K562 (cell line): ENCODE data around the gene NRCAM.

Experiments
- FOXK2 ChIP-seq, 2 experiments: fragments of 450-650 bp; IDR thresholded peaks in 1 of 2; conservative IDR thresholded peaks in 1 of 2; 2 replicates each; pipeline ENCODE4 v1.6.1; 2016; ENCODE audit warnings: low read depth in 2 of 2, mild to moderate bottlenecking in 1 of 2
- POLR2A ChIP-seq: fragments of 450-650 bp; conservative IDR thresholded peaks from 2 replicates; pipeline ENCODE4 v1.6.1; 2016
- POLR2AphosphoS5 ChIP-seq: IDR thresholded peaks from 2 replicates; pipeline ENCODE4 v1.6.1; 2011; ENCODE audit warnings: mild to moderate bottlenecking, low read depth, low read length, moderate library complexity; ENCODE audit not compliant: control insufficient read depth, insufficient read depth
- TARDBP ChIP-seq: fragments of 450-650 bp; IDR thresholded peaks from 2 replicates; pipeline ENCODE4 v1.6.1; 2016
- TCF7 ChIP-seq: sonication (generic); IDR thresholded peaks from 2 replicates; pipeline ENCODE4 v1.6.1; 2016; ENCODE audit warnings: antibody characterized with exemption, borderline replicate concordance
- ZBTB7A ChIP-seq: IDR thresholded peaks from 2 replicates; pipeline ENCODE4 v1.6.1; 2011; ENCODE audit warnings: low read depth, mild to moderate bottlenecking, low read length, moderate library complexity, borderline replicate concordance; ENCODE audit not compliant: control insufficient read depth
- ZNF445 ChIP-seq: fragments of 250-450 bp; sonication (Bioruptor Pico); IDR thresholded peaks from 2 replicates; pipeline ENCODE4 v1.4.0; 2020; ENCODE audit warnings: low read depth, mild to moderate bottlenecking, moderate library complexity
- ZNF785 ChIP-seq: fragments of 250-450 bp; sonication (Bioruptor Pico); IDR thresholded peaks from 2 replicates; pipeline ENCODE4 v1.4.0; 2020; ENCODE audit warnings: mild to moderate bottlenecking
- TF ChIP-seq, protein P1 (sequence below): fragments of 450-650 bp; IDR thresholded peaks from 2 replicates; pipeline ENCODE4 v1.6.1; 2016
- TF ChIP-seq, protein P2 (sequence below): sonication (generic); formaldehyde crosslinking; IDR thresholded peaks from 2 replicates; pipeline ENCODE4 v1.5.0; 2020; ENCODE audit warnings: missing genetic modification reagents
- TF ChIP-seq, protein P3 (sequence below): IDR thresholded peaks from 3 replicates; pipeline ENCODE4 v1.6.1; 2011; ENCODE audit warnings: borderline replicate concordance, mild to moderate bottlenecking; ENCODE audit not compliant: insufficient read length, insufficient read depth
- TF ChIP-seq, protein P4 (sequence below): fragments of 250-450 bp; sonication (Bioruptor Pico); IDR thresholded peaks from 2 replicates; pipeline ENCODE4 v1.5.0; 2020; ENCODE audit warnings: mild to moderate bottlenecking
- TF ChIP-seq, protein P5 (sequence below), 3 experiments: IDR thresholded peaks in 2 of 3; conservative IDR thresholded peaks in 1 of 3; 2 replicates each; pipeline ENCODE4 v1.5.1; 2011 to 2012; ENCODE audit warnings: low read length in 3 of 3, mild to moderate bottlenecking in 3 of 3, control low read depth in 2 of 3, improper control_type of control experiment in 1 of 3, inconsistent platforms in 1 of 3, low read depth in 1 of 3, mixed read lengths in 1 of 3, moderate library complexity in 1 of 3; ENCODE audit not compliant: insufficient read depth in 2 of 3
- TF ChIP-seq, protein P6 (sequence below): IDR thresholded peaks from 2 replicates; pipeline ENCODE4 v1.6.1; 2016; ENCODE audit warnings: missing genetic modification characterization, missing compliant biosample characterization

DNA sequence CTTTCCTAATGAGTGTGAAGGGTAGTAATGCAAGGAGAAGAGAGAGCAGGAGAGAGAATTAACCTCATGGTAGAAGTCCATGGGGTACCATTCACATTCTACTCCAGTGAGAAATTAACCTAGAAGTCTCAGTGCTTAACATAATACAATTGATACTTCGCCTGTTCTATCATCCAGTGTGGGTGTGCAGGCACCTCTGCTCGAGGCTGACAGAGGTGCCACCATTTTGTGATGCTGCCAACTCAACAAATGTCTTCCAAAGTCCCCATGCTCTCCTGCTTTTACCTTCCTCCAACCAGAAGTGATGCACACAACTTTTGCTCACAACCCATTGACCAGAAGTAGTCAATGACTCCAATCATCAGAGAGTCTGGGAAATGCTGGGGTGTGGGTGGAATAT is 207.8 kb downstream of the NRCAM start:
- no peak for TF ChIP-seq FOXK2 (conservative IDR thresholded peaks at IDR 0.05 in 1 of 2, IDR thresholded peaks at IDR 0.05 in 1 of 2; ENCODE audit: low read depth in 2 of 2)
- no peak for TF ChIP-seq POLR2AphosphoS5
- TF ChIP-seq, protein P1, sequence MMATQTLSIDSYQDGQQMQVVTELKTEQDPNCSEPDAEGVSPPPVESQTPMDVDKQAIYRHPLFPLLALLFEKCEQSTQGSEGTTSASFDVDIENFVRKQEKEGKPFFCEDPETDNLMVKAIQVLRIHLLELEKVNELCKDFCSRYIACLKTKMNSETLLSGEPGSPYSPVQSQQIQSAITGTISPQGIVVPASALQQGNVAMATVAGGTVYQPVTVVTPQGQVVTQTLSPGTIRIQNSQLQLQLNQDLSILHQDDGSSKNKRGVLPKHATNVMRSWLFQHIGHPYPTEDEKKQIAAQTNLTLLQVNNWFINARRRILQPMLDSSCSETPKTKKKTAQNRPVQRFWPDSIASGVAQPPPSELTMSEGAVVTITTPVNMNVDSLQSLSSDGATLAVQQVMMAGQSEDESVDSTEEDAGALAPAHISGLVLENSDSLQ = no peak
- TF ChIP-seq POLR2A = no peak
- TF ChIP-seq, protein P2, sequence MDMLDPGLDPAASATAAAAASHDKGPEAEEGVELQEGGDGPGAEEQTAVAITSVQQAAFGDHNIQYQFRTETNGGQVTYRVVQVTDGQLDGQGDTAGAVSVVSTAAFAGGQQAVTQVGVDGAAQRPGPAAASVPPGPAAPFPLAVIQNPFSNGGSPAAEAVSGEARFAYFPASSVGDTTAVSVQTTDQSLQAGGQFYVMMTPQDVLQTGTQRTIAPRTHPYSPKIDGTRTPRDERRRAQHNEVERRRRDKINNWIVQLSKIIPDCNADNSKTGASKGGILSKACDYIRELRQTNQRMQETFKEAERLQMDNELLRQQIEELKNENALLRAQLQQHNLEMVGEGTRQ = no peak
- TF ChIP-seq, protein P3, sequence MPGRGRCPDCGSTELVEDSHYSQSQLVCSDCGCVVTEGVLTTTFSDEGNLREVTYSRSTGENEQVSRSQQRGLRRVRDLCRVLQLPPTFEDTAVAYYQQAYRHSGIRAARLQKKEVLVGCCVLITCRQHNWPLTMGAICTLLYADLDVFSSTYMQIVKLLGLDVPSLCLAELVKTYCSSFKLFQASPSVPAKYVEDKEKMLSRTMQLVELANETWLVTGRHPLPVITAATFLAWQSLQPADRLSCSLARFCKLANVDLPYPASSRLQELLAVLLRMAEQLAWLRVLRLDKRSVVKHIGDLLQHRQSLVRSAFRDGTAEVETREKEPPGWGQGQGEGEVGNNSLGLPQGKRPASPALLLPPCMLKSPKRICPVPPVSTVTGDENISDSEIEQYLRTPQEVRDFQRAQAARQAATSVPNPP = no peak
- TF ChIP-seq, protein P4, sequence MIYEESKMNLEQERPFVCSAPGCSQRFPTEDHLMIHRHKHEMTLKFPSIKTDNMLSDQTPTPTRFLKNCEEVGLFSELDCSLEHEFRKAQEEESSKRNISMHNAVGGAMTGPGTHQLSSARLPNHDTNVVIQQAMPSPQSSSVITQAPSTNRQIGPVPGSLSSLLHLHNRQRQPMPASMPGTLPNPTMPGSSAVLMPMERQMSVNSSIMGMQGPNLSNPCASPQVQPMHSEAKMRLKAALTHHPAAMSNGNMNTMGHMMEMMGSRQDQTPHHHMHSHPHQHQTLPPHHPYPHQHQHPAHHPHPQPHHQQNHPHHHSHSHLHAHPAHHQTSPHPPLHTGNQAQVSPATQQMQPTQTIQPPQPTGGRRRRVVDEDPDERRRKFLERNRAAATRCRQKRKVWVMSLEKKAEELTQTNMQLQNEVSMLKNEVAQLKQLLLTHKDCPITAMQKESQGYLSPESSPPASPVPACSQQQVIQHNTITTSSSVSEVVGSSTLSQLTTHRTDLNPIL = no peak
- no peak for TF ChIP-seq ZBTB7A
- no peak for TF ChIP-seq ZNF445 (CRISPR knock-in tag)
- TF ChIP-seq, protein P5, sequence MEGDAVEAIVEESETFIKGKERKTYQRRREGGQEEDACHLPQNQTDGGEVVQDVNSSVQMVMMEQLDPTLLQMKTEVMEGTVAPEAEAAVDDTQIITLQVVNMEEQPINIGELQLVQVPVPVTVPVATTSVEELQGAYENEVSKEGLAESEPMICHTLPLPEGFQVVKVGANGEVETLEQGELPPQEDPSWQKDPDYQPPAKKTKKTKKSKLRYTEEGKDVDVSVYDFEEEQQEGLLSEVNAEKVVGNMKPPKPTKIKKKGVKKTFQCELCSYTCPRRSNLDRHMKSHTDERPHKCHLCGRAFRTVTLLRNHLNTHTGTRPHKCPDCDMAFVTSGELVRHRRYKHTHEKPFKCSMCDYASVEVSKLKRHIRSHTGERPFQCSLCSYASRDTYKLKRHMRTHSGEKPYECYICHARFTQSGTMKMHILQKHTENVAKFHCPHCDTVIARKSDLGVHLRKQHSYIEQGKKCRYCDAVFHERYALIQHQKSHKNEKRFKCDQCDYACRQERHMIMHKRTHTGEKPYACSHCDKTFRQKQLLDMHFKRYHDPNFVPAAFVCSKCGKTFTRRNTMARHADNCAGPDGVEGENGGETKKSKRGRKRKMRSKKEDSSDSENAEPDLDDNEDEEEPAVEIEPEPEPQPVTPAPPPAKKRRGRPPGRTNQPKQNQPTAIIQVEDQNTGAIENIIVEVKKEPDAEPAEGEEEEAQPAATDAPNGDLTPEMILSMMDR (IDR thresholded peaks at IDR 0.05 in 2 of 3, conservative IDR thresholded peaks at IDR 0.05 in 1 of 3; ENCODE audit: insufficient read depth in 2 of 3, low read depth in 1 of 3, low read length in 3 of 3) = no peak
- TF ChIP-seq, protein P6, sequence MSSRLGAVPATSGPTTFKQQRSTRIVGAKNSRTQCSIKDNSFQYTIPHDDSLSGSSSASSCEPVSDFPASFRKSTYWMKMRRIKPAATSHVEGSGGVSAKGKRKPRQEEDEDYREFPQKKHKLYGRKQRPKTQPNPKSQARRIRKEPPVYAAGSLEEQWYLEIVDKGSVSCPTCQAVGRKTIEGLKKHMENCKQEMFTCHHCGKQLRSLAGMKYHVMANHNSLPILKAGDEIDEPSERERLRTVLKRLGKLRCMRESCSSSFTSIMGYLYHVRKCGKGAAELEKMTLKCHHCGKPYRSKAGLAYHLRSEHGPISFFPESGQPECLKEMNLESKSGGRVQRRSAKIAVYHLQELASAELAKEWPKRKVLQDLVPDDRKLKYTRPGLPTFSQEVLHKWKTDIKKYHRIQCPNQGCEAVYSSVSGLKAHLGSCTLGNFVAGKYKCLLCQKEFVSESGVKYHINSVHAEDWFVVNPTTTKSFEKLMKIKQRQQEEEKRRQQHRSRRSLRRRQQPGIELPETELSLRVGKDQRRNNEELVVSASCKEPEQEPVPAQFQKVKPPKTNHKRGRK (tag) = no peak
- no peak for TF ChIP-seq TARDBP
- no peak for TF ChIP-seq ZNF785 (CRISPR knock-in tag)
- no peak for TF ChIP-seq TCF7
